Measurements from ENCODE around the gene GDPD3.

Gene GDPD3

DNA sequence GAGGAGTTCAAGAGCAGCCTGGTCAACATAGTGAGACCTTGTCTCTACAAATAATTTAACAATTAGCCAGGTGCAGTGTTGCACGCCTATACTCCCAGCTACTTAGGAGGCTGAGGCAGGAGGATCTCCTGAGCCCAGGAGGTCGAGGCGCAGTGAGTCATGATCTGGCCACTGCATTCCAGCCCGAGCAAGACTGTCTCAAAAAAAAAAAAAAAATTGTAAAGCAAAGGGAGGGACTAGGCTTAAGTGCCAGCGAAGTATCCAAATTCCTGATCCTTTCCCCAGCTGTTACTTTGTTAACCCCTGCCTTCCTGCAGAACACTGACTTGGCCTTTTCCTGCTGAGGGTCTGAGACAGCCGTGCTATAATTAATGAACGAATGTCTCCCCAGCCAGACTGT, 2.7 kb downstream of the GDPD3 start:
- no peaks in the 10 kb centered on the region for H3K9me2 ChIP-seq (replicated peaks; ENCODE audit: control insufficient read depth, low read length)
- H3K79me2 ChIP-seq (ENCODE audit: control insufficient read depth, low read length) = no peaks in the 10 kb centered on the region
- H3K9me3 ChIP-seq (ENCODE audit: control insufficient read depth, insufficient read depth, low read length) = no peaks in the 10 kb centered on the region
- no peaks in the 10 kb centered on the region for H3F3A ChIP-seq (ENCODE audit: control insufficient read depth, insufficient read depth)
- peaks cover 22% of the 10 kb centered on the region for H3K4me1 ChIP-seq (ENCODE audit: control insufficient read depth, low read length)
- H4K20me1 ChIP-seq (ENCODE audit: control insufficient read depth, insufficient read depth, low read depth, low read length) = no peaks in the 10 kb centered on the region
- H3K36me3 ChIP-seq (ENCODE audit: control insufficient read depth, low read length) = peaks cover 3% of the 10 kb centered on the region; the same call in 1 of the 2 replicates
- no peak overlapping the region for H3K4me2 ChIP-seq (ENCODE audit: low read length)
- H3K27ac ChIP-seq (ENCODE audit: low read depth, low read length) = no peak overlapping the region
- TF ChIP-seq, protein P1, sequence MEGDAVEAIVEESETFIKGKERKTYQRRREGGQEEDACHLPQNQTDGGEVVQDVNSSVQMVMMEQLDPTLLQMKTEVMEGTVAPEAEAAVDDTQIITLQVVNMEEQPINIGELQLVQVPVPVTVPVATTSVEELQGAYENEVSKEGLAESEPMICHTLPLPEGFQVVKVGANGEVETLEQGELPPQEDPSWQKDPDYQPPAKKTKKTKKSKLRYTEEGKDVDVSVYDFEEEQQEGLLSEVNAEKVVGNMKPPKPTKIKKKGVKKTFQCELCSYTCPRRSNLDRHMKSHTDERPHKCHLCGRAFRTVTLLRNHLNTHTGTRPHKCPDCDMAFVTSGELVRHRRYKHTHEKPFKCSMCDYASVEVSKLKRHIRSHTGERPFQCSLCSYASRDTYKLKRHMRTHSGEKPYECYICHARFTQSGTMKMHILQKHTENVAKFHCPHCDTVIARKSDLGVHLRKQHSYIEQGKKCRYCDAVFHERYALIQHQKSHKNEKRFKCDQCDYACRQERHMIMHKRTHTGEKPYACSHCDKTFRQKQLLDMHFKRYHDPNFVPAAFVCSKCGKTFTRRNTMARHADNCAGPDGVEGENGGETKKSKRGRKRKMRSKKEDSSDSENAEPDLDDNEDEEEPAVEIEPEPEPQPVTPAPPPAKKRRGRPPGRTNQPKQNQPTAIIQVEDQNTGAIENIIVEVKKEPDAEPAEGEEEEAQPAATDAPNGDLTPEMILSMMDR (IDR thresholded peaks at IDR 0.05; ENCODE audit: low read depth, low read length, poor library complexity, severe bottlenecking) = no peak
- no peak for TF ChIP-seq EZH2phosphoT487 (IDR thresholded peaks at IDR 0.05; ENCODE audit: borderline replicate concordance, low read length)
- H3K4me3 ChIP-seq (ENCODE audit: low read length) = no peak overlapping the region
- no peaks in the 10 kb centered on the region for H3K27me3 ChIP-seq (ENCODE audit: control insufficient read depth, low read length)

DNA sequence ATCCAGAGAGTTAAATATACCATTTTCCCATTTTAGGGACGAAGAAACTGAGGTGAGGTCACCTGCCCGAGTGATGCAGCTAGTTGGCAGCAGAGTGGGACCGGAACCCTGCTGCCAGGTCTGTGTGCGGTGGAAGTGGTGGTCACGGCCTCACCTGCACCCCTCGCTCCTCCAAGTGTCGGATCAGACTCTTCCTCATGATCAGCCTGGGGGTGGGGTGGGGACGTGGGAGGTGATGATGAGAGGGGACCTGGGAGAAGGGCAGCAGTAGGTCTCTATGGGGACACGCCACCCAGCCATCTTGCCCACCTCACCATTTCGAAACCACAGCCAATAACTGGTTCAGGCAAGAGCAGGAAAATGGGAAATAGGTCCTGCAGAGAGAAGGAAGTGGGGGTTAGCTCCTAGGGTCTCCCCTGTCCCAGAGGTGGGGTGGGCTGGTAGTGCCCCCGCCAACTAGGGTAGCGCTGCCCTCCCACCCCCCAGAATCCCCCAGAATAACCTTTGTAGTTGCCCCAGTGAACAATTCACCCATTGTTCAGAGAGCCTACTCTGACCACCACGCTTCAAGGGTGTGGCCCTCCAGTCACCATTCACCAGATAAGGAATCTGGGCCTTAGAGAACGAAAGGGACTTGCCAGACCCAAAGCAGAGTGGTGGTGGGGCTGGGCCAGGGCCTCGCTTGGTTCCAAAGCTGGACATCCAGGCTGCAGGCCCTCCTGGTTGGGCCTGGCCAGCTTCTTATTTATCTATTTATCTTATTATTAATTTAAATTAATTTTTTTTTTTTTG, 5.1 kb downstream of the GDPD3 start:
- peaks cover 3% of the 10 kb centered on the region; the same call in 1 of the 2 replicates for H3K36me3 ChIP-seq (ENCODE audit: control insufficient read depth, low read length)
- no peaks in the 10 kb centered on the region for H3K79me2 ChIP-seq (ENCODE audit: control insufficient read depth, low read length)
- H3K9me2 ChIP-seq (replicated peaks; ENCODE audit: control insufficient read depth, low read length) = no peaks in the 10 kb centered on the region
- TF ChIP-seq EZH2phosphoT487 (IDR thresholded peaks at IDR 0.05; ENCODE audit: borderline replicate concordance, low read length) = no peak
- TF ChIP-seq, protein P1 (IDR thresholded peaks at IDR 0.05; ENCODE audit: low read depth, low read length, poor library complexity, severe bottlenecking) = no peak
- H3K9me3 ChIP-seq (ENCODE audit: control insufficient read depth, insufficient read depth, low read length) = no peaks in the 10 kb centered on the region
- H3K4me2 ChIP-seq (ENCODE audit: low read length) = no peak overlapping the region
- H4K20me1 ChIP-seq (ENCODE audit: control insufficient read depth, insufficient read depth, low read depth, low read length) = no peaks in the 10 kb centered on the region
- peaks cover 9% of the 10 kb centered on the region; the same call in 1 of the 2 replicates for H3K4me1 ChIP-seq (ENCODE audit: control insufficient read depth, low read length)
- no peaks in the 10 kb centered on the region for H3K27me3 ChIP-seq (ENCODE audit: control insufficient read depth, low read length)
- H3K4me3 ChIP-seq (ENCODE audit: low read length) = no peak overlapping the region
- H3F3A ChIP-seq (ENCODE audit: control insufficient read depth, insufficient read depth) = no peaks in the 10 kb centered on the region
- no peak overlapping the region for H3K27ac ChIP-seq (ENCODE audit: low read depth, low read length)

DNA sequence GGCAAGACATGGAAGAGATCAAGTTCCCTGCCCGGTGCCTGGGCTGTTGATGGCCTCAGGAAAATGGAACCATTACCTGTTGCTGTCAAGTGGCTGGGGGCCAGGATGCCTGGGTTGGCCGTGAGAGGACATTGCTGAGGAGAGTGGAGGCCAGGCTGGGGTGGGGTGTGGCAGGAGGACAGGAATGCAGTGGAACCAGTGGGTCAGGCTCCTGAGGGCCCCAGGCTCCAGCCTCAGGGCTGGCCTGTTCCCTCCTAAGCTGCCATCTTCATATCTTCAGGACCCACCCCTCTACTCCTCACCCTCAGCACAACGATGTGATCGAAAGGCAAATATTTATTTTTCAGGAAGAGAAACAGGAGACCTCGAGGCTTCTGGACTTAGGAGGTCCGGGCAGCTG, 8.8 kb downstream of the GDPD3 start:
- Histone ChIP-seq H3K4me1 (ENCODE audit: control insufficient read depth, low read length) (no peaks in the 10 kb centered on the region), H3K4me2 (ENCODE audit: low read length) (no peak overlapping the region), H3K4me3 (ENCODE audit: low read length) (no peak overlapping the region), H4K20me1 (ENCODE audit: control insufficient read depth, insufficient read depth, low read depth, low read length) (no peaks in the 10 kb centered on the region), H3K27ac (ENCODE audit: low read depth, low read length) (no peak overlapping the region), H3F3A (ENCODE audit: control insufficient read depth, insufficient read depth) (no peaks in the 10 kb centered on the region), H3K27me3 (ENCODE audit: control insufficient read depth, low read length) (no peaks in the 10 kb centered on the region), H3K9me3 (ENCODE audit: control insufficient read depth, insufficient read depth, low read length) (no peaks in the 10 kb centered on the region), H3K79me2 (ENCODE audit: control insufficient read depth, low read length) (no peaks in the 10 kb centered on the region), H3K36me3 (ENCODE audit: control insufficient read depth, low read length) (no peaks in the 10 kb centered on the region; the same call in 1 of the 2 replicates), H3K9me2 (replicated peaks; ENCODE audit: control insufficient read depth, low read length) (no peaks in the 10 kb centered on the region)
- no peak for TF ChIP-seq EZH2phosphoT487 (IDR thresholded peaks at IDR 0.05; ENCODE audit: borderline replicate concordance, low read length)
- TF ChIP-seq, protein P1 (IDR thresholded peaks at IDR 0.05; ENCODE audit: low read depth, low read length, poor library complexity, severe bottlenecking) = no peak
